ENCODE data around the gene FNDC11. TPM values are rescaled to one million over a fixed set of nuclear protein-coding genes. Genes with fewer than 3 reads are reported as not detected.
A peak's percentile ranks its signal among the peaks of the same experiment; 100 is the strongest.

Gene FNDC11
- total and polyA plus RNA-seq, 2 of the 13 experiments (the other 11 are each of a cell fraction or from before 2014, with no cell fraction given), result 0.07 TPM; not detected in 1

GRCh38 chr20:63588641-63589041, 34.7 kb downstream of the FNDC11 start:
- in situ Hi-C loops (cut with HindIII; ENCODE audit: extremely low pct_ligation_motif_present, low pct_unique_long_range_greater_than_20kb), result no loop called here
- 99% methylated on average over 7 of the region's 11 CpGs for WGBS (ENCODE audit: low lambda C conversion rate)
- CTCF ChIA-PET (ENCODE audit: low intra/inter-chr PET ratio, low total read pairs), result no interaction called here
- TF ChIP-seq POLR2AphosphoS2 (IDR thresholded peaks at IDR 0.05; ENCODE audit: low read depth, low read length) (no peak), PAWR (CRISPR knock-in tag; IDR thresholded peaks at IDR 0.05; ENCODE audit: borderline replicate concordance) (no peak), PHF20 (CRISPR knock-in tag; IDR thresholded peaks at IDR 0.05) (no peak), ZNF326 (CRISPR knock-in tag; IDR thresholded peaks at IDR 0.05; ENCODE audit: borderline replicate concordance) (no peak), HES4 (CRISPR knock-in tag; IDR thresholded peaks at IDR 0.05; ENCODE audit: borderline replicate concordance) (no peak), TOE1 (CRISPR knock-in tag; IDR thresholded peaks at IDR 0.05) (no peak), ZNF598 (CRISPR knock-in tag; IDR thresholded peaks at IDR 0.05; ENCODE audit: borderline replicate concordance) (0 out of 2 replicates have a peak, but pooled peaks have one; percentile 39), ZNF225 (CRISPR knock-in tag; IDR thresholded peaks at IDR 0.05) (0 out of 2 replicates have a peak, but pooled peaks have one; percentile 17), ZSCAN21 (CRISPR knock-in tag; IDR thresholded peaks at IDR 0.05; ENCODE audit: borderline replicate concordance) (no peak), ZEB1 (IDR thresholded peaks at IDR 0.05; ENCODE audit: insufficient replicate concordance, low read depth) (no peak), ZNF282 (IDR thresholded peaks at IDR 0.05; ENCODE audit: partially characterized antibody) (no peak), NRL (CRISPR knock-in tag; IDR thresholded peaks at IDR 0.05; ENCODE audit: borderline replicate concordance) (0 out of 2 replicates have a peak, but pooled peaks have one; percentile 55), REXO4 (CRISPR knock-in tag; IDR thresholded peaks at IDR 0.05; ENCODE audit: borderline replicate concordance) (no peak), ATF5 (CRISPR knock-in tag; IDR thresholded peaks at IDR 0.05; ENCODE audit: low read depth) (no peak), IRF1 (CRISPR knock-in tag; IDR thresholded peaks at IDR 0.05; ENCODE audit: low read depth) (no peak), MBNL3 (CRISPR knock-in tag; conservative IDR thresholded peaks at IDR 0.05) (no peak), TBX2 (CRISPR knock-in tag; IDR thresholded peaks at IDR 0.05; ENCODE audit: borderline replicate concordance) (no peak), RARG (CRISPR knock-in tag; IDR thresholded peaks at IDR 0.05; ENCODE audit: low read depth) (no peak)
- TF ChIP-seq, protein P1, sequence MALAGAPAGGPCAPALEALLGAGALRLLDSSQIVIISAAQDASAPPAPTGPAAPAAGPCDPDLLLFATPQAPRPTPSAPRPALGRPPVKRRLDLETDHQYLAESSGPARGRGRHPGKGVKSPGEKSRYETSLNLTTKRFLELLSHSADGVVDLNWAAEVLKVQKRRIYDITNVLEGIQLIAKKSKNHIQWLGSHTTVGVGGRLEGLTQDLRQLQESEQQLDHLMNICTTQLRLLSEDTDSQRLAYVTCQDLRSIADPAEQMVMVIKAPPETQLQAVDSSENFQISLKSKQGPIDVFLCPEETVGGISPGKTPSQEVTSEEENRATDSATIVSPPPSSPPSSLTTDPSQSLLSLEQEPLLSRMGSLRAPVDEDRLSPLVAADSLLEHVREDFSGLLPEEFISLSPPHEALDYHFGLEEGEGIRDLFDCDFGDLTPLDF (CRISPR knock-in tag; IDR thresholded peaks at IDR 0.05), result no peak
- TF ChIP-seq, protein P2, sequence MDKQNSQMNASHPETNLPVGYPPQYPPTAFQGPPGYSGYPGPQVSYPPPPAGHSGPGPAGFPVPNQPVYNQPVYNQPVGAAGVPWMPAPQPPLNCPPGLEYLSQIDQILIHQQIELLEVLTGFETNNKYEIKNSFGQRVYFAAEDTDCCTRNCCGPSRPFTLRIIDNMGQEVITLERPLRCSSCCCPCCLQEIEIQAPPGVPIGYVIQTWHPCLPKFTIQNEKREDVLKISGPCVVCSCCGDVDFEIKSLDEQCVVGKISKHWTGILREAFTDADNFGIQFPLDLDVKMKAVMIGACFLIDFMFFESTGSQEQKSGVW (CRISPR knock-in tag; IDR thresholded peaks at IDR 0.05; ENCODE audit: borderline replicate concordance), result no peak
- TF ChIP-seq, protein P3, sequence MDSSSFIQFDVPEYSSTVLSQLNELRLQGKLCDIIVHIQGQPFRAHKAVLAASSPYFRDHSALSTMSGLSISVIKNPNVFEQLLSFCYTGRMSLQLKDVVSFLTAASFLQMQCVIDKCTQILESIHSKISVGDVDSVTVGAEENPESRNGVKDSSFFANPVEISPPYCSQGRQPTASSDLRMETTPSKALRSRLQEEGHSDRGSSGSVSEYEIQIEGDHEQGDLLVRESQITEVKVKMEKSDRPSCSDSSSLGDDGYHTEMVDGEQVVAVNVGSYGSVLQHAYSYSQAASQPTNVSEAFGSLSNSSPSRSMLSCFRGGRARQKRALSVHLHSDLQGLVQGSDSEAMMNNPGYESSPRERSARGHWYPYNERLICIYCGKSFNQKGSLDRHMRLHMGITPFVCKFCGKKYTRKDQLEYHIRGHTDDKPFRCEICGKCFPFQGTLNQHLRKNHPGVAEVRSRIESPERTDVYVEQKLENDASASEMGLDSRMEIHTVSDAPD (CRISPR knock-in tag; IDR thresholded peaks at IDR 0.05), result no peak

More at GRCh38 chr20:63588641-63589041, 34.7 kb downstream of the FNDC11 start:
- no peak overlapping the region for H3K4me2 ChIP-seq (ENCODE audit: low read depth, low read length)
- no peak overlapping the region for H3K9ac ChIP-seq (ENCODE audit: insufficient read depth, low read depth, low read length)
- DNase-seq (ENCODE audit: low spot score), result no peak
- H3K4me1 ChIP-seq (ENCODE audit: insufficient read depth, low read length), result peaks cover 18% of the 10 kb centered on the region
- H3K27me3 ChIP-seq (ENCODE audit: control insufficient read depth in 1 of 2, insufficient read depth in 2 of 2, low read length in 2 of 2), result peaks cover 0 to 3% of the 10 kb centered on the region in 2 experiments; a peak in 1 of 5 replicates
- POLR2A ChIA-PET, result interaction anchor here (1.0 to 1.3 kb wide), 2 partner anchors 15 to 39 kb away, joined by 4 read pairs; partner anchors contain the start of genes GMEB2 and HELZ2
- H3K36me3 ChIP-seq (replicated peaks in 1 of 2; ENCODE audit: control insufficient read depth in 1 of 2, insufficient read depth in 2 of 2, low read length in 2 of 2), result peaks cover 15 to 18% of the 10 kb centered on the region in 2 experiments; a peak in 4 of 5 replicates
- H3K27ac ChIP-seq (ENCODE audit: extremely low read length, insufficient read depth, low read length), result no peak overlapping the region
- no TSS peak for BruUV-seq (replicated peaks)
- intact Hi-C loops (cut with micrococcal nuclease; ENCODE audit: unreplicated experiment), result no loop called here
- H3K4me3 ChIP-seq (replicated peaks in 1 of 3; ENCODE audit: insufficient read depth in 1 of 3, low read depth in 2 of 3, low read length in 3 of 3), result no peak overlapping the region
- no peaks in the 10 kb centered on the region for H3K9me3 ChIP-seq (ENCODE audit: low read length)
- no peaks in the 10 kb centered on the region for H3K79me2 ChIP-seq (ENCODE audit: insufficient read depth, low read length)
- ATAC-seq, result peak; percentile 6; the same call in 1 of the 3 replicates
- no peak overlapping the region for H2AFZ ChIP-seq (ENCODE audit: low read length)
- H4K20me1 ChIP-seq (ENCODE audit: insufficient read depth, low read length), result no peaks in the 10 kb centered on the region
- FAIRE-seq, result no peak

Measured in HepG2 (cell line).